CD4-positive, alpha-beta T cell treated with Interferon gamma for 1 hour (primary cell): ENCODE results near the gene SEC24C.
"Not testable (repeated sequence)": the region's sequence is repeated elsewhere in the genome, so short reads cannot be mapped to it uniquely, and the experiment has no call there.

Experiments used
- DNase-seq: peaks from one replicate; pipeline ENCODE4 v3.0.0-alpha.2; 2020

Gene SEC24C

DNA sequence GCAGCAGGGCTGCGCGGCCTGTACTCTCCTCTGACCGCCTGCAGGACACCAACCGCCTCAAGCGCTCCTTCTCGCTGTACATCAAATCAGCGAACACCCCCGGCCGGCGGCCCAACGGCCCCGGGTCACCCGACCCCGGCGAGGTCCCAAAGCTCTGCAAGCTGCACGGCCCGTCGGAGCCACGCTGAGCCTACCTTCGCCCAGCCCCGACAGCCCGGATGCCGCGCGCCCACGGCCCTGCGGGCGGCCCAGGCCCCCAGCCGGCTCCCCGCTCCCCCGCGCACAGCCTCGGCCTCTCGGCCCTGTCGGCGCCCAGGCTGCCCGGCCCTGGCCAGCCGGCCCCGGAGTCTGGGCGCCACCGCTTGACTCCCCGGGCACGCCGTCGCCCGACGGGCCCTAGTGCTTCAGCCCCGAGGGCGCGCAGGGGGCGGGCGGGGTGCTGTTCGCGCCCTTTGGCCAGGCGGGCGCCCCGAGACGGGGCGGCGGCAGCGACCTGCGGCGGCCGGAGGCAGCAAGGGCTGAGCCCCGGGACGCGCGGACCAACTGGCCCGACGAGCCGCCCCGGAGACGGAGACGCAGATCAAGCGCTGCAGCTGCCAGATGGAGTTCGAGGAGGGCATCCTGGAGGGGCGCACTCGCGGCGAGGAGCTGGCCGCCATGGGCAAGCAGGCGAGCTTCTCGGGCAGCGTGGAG lies 11.1 kb upstream of the SEC24C start:
- no peak for DNase-seq

DNA sequence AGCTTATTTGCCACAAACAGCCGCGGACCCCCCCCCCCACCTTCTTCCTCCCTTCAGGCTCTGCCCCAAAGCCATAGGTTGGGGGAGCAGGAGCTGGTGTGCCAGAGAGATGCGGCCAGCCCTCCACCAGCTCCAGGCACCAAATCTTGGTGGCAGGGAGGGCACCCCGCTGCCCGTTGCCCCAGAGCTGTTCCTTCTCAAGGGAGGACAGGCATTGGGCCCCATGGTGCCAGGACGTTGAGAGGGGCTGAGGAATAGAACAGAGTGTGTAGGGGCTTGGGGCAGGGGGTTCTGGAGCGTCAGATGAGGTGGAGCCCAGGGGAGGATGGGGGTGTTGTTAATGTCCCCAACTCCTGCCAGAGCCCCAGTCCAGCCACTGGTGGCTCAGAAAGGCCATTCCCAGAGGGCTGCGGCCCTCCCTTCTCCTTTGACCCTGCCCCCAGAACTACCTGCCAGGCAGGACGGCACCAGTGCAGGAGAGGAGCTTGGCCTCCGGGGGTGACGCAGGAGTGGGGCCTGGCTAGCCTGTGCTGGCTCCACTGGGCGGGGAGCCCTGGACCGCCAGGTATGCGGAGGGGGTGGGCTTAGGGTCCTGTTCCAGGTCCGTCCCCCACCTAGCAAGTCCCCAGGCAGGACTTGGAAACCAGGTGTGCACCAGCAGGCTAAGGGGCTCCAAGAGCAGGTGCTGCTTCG lies 10.0 kb upstream of the SEC24C start:
- DNase-seq, result no peak

DNA sequence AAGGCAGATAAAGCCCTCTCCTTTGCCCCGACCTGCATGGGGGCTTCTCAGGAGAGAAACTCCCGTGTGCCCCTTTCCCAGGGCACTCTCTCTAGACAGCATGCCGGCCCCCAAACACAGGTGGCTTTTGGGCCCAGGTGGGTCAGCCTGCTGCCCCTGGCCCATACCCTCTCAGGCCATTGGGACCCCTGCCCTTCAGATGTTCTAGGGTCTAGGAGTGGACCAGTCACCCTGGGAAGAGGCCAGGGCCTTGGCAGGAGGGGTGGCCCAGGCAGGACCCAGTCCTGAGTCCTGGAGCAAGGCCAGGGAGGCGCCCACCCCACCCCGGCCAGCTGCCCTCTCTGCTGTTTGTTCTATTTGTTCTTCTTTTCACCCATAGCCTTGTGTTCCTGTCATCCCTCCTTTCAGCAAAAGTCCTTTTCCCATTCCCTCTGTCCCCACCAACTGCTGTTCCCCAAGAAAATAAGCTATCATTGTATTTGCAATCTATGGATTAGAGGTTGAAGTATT lies 9.3 kb upstream of the SEC24C start:
- no peak for DNase-seq

GRCh38 chr10:73740501-73741254 lies 3.5 kb upstream of the SEC24C start:
- DNase-seq, result not testable (repeated sequence)

DNA sequence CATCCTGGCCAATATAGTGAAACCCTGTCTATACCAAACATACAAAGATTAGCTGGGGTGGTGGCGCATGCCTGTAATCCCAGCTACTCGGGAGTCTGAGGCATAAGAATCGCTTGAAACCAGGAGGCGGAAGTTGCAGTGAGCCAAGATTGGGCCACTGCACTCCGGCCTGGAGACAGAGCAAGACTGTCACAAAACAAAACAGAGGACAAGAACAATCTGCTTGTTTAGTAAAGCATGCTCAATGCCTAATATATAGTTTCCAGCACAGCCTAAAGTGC lies 1.8 kb upstream of the SEC24C start:
- no peak for DNase-seq

- DNase-seq, result no peak
Measured at GRCh38 chr10:73743327-73743904, 756 bp upstream of the SEC24C start.

- DNase-seq, result peak; percentile 41
Measured at GRCh38 chr10:73744664-73744975, 448 bp downstream of the SEC24C start.

- DNase-seq, result no peak
Measured at GRCh38 chr10:73746721-73747120, 2.5 kb downstream of the SEC24C start.

- no peak for DNase-seq
Measured at GRCh38 chr10:73750819-73751218, 6.6 kb downstream of the SEC24C start.

- DNase-seq, result no peak
Measured at GRCh38 chr10:73756183-73756582, 12.0 kb downstream of the SEC24C start.

DNA sequence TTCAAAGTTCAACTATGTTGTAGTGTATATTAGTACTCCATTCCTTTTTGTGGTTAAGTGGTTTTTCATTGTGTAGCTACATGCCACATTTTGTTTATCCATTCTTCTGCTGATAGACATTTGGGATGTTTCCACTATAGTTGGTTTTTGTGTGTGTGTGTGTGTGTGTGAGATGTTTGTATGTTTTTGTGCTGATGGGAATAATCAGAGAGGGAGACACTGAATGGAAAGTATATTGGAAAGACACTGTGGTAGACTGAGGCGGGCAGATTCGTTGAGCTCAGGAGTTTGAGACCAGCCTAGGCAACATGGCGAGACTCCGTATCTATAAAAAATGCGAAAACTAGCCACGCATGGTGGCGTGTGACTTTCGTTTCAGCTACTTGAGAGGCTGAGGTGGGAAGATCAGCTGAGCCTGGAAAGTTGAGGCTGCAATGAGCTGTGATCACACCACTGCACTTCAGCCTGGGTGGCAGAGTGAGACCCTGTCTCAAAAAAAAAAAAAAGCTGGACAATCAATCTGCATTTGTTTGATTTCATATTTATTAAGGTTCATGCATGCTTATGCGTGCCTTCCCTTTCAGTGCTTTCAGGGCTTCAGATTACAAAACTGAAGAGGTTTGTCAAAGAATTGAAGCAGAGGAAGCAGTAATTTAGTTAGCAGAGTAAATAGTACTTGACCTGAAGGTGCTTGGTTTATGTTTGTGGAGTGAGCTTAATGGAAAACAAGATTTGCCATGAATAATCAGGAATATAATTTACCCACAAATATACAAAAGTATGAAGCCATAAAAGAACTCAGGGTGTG lies 14.7 kb downstream of the SEC24C start:
- peak; percentile 7 for DNase-seq

- peak; percentile 78 for DNase-seq
Measured at GRCh38 chr10:73759512-73760115, 15.4 kb downstream of the SEC24C start.

GRCh38 chr10:73761781-73762180 lies 17.6 kb downstream of the SEC24C start:
- no peak for DNase-seq

DNA sequence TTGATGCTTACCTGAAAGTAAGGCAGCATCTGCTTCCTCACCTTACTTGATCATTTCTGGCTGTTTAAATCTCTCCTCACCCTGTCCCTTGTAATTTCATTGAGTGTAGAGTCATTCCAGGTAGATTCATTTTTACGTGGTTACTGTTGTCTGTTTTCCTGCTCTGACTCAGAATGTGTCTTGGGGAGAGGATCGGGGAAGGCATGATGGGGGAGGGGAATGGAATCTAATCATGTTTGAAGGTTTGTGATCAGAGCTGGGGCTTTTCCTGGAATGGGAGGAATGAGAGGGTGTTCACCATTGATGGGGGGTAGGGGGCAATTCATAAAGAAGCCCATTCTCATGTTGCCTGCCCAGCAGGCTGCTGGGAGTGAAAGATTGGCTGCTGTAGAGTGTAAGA lies 18.7 kb downstream of the SEC24C start:
- no peak for DNase-seq

DNA sequence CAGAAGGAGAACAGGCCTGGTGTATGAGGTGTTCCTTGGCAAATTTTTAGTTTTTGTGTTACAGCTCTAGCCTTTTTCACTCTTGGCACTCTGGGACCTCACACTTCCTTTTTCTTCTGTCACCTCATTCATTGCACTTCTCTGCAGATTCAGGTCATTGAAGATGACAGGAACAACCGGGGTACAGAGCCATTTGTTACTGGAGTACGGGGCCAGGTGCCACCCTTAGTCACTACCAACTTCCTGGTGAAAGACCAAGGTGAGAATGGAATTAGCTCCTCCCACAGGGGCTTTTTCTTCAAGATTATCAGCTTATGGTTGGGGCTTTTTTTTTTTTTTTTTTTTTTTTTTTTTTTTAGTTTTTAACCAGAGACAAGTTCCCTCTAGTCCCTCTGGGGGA lies 19.2 kb downstream of the SEC24C start:
- DNase-seq, result peak; percentile 30

DNA sequence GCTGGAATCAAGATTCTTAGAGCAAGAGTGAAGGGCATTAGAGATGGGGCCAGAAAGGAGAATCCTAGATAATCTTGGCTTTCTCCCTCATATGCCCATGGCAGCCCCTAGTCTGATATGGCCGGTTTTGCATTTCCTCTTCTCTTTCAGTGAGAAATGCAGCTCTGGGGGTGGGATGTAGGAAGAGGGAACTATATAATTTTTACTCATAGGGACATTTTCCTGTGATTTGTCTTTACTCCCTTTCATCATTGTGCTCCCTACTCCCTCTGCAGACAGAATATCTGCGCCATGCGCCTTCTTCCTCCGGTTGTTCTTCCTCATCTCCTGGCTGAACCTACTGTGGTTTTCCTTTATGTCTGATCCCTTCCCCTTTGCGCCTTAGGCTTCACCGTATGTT lies 20.9 kb downstream of the SEC24C start:
- no peak for DNase-seq

- peak; percentile 58 for DNase-seq
Measured at GRCh38 chr10:73768881-73769280, 24.7 kb downstream of the SEC24C start.

DNA sequence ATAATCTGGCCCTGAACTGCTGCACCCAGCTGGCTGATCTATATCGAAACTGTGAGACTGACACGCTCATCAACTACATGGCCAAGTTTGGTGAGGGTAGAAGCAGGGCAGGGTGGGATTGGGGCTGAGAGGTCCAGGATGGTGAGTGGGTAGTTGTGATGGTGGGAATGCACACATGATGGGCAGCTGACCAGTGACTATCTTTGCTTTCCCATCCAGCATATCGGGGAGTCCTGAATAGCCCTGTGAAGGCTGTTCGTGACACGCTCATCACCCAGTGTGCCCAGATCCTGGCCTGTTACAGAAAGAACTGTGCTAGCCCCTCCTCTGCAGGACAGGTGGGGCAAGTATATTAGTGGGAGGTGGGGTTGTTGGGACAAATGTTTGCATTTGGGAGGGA lies 25.2 kb downstream of the SEC24C start:
- no peak for DNase-seq

DNA sequence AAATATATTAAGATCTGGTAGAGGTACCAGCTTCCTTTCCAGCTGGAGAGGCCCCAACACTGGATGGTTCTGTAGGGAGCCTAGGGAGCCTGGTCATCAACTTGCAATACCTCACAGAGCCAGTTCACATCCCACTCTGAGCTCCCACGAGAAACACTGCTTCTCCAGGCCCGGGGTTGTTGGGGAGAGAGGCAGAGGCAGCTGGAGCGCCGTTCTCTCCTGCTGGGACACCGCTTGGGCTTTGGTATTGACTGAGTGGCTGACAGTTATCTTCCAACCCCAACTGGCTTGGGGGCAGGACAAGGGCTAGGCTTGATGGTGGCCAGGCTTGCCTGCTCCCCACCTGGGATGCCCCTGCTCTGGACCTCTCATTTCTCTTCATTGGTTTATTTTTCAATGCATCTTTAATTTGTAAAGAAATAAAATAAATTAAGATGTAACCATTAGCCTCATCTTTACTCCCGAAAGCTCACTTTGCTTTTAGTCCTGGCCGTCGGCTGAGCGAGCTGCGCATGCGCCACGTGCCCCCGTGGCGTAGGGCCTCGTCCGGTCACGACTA lies 27.6 kb downstream of the SEC24C start:
- peak; percentile 81 for DNase-seq

DNA sequence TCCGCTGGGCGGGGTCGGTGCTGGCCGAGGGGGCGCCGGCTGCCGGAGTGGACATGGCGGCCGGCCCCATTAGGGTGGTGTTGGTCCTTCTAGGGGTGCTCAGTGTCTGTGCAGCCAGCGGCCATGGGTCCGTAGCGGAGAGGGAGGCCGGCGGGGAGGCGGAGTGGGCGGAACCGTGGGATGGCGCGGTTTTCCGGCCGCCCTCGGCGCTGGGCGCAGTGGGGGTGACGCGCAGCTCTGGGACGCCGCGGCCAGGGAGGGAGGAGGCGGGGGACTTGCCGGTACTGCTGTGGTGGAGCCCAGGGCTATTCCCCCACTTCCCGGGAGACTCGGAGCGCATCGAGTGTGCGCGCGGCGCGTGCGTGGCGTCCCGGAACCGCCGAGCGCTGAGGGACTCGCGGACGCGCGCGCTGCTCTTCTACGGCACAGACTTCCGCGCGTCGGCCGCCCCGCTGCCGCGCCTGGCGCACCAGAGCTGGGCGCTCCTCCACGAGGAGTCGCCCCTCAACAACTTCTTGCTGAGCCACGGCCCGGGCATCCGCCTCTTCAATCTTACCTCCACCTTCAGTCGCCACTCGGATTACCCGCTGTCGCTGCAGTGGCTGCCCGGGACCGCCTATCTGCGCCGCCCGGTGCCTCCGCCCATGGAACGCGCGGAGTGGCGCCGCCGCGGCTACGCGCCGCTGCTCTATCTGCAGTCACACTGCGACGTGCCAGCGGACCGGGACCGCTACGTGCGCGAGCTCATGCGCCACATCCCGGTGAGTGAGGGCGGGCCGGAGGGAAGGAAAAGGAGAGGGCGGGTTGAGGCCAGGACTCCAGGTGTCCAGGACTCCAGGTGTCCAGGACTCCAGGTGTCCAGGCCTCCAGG lies 28.3 kb downstream of the SEC24C start:
- peak; percentile 86 for DNase-seq
